Heart right ventricle (tissue), 16 donors: Measurements from ENCODE around the gene LRRC59. TPM values are rescaled to one million over a fixed set of nuclear protein-coding genes. Genes with fewer than 3 reads are reported as not detected.

ENCODE experiments used
- ATAC-seq, 8 donors: fragments of 200-7000 bp; cut with Tn5 transposase; one replicate each; pipeline ENCODE4 v1.9.1; 2020; ENCODE audit warnings: mild to moderate bottlenecking in 8 of 8, moderate library complexity in 8 of 8, moderate number of reproducible peaks in 1 of 8
- DNase-seq, 2 donors: peaks; one replicate each; pipeline ENCODE4 v3.0.0-alpha.2; 2020
- H3K27ac ChIP-seq, 10 donors: fragments of 200-600 bp; sonication (generic) in 2 of 10; one replicate each; pipeline versions ENCODE4 v1.5.0 to v1.8.0; 2020 to 2022; ENCODE audit warnings: mild to moderate bottlenecking in 3 of 10
- H3K27me3 ChIP-seq, 7 donors: fragments of 200-600 bp; one replicate each; pipeline ENCODE4 v1.8.0; 2021 to 2022; ENCODE audit warnings: mild to moderate bottlenecking in 2 of 7
- H3K36me3 ChIP-seq, 9 donors: fragments of 200-600 bp; sonication (generic) in 1 of 9; one replicate each; pipeline versions ENCODE4 v1.5.0 to v1.8.0; 2020 to 2022; ENCODE audit warnings: mild to moderate bottlenecking in 2 of 9
- H3K4me1 ChIP-seq, 9 donors: fragments of 200-600 bp; sonication (generic) in 1 of 9; one replicate each; pipeline versions ENCODE4 v1.5.0 to v1.8.0; 2020 to 2022; ENCODE audit warnings: mild to moderate bottlenecking in 4 of 9
- H3K4me3 ChIP-seq, 10 donors: fragments of 200-600 bp; sonication (generic) in 2 of 10; one replicate each; pipeline versions ENCODE4 v1.5.0 to v1.8.0; 2020 to 2022; ENCODE audit warnings: mild to moderate bottlenecking in 7 of 10, moderate library complexity in 2 of 10
- H3K9me3 ChIP-seq, 11 donors: fragments of 200-600 bp in 10 of 11; sonication (generic) in 2 of 11; one replicate each; pipeline versions ENCODE4 v1.5.0 to v1.8.0; 2013 to 2022; ENCODE audit warnings: mild to moderate bottlenecking in 2 of 11, control low read depth in 1 of 11, moderate library complexity in 1 of 11
- WGBS, 2 donors: extraction: QIAGEN DNeasy Blood & Tissue Kit; methylation state at CpG; one replicate each; pipeline ENCODE4 v1.1.7; 2013; ENCODE audit warnings: inconsistent platforms in 1 of 2; 5-methylcytosine and 5-hydroxymethylcytosine counted together
- intact Hi-C, 10 donors: fragments of 100-400 bp; cut with DNase I; formaldehyde crosslinking; loops; one replicate each; pipeline versions ENCODE4 v1.11.1 to v1.14.2; 2022
- polyA plus RNA-seq, 2 donors: library from polyadenylated mRNA; stranded (reverse); fragments of 200-250 nt; gene quantifications; one replicate each; pipeline ENCODE4 v1.2.3, GENCODE V29; 2013
- total RNA-seq, 10 donors: library from RNA; stranded (reverse); fragmentation: NEBNext Ultra II Directional in 3 of 10; extraction: Animal tissue kit (Norgen Biotek cat#: 25700) in 3 of 10; gene quantifications; one replicate each; pipeline versions ENCODE4 v1.2.1 to v1.2.4, GENCODE V29; 2021 to 2023
- TF ChIP-seq, protein P1 (sequence below), 9 donors: fragments of 200-600 bp; sonication (generic) in 2 of 9; IDR thresholded peaks; one replicate each; pipeline versions ENCODE4 v1.5.0 to v1.8.0; 2021 to 2022; ENCODE audit warnings: antibody characterized with exemption in 9 of 9, mild to moderate bottlenecking in 5 of 9, moderate library complexity in 1 of 9
- donor health status: Arrhythmogenic right ventricular cardiomyopathy.
- donor health status: ischemic (EF 13 %, LVEDD 7.1; RV severe dilation, severe dysfunction).
- donor health status: healthy with polysubstance abuse.
- donor health status: DM: no; HTN: yes; CAD: no.
- donor health status: DM: no; HTN: no; CAD: no.
- donor health status: ischemic (EF 25% LVEDD 6.9; RV normal size, moderate dysfunction).
- donor health status: ischemic (EF 25% LVEDD 5.7; RV mildly dilated, moderate dysfunction).
- donor health status: healthy.
- donor health status: DM: yes; HTN: yes; CAD: no.
- donor health status: Ischemic cardiomyopathy.
- donor health status: ischemic (EF 35%, LVEDD 5.7; RV mildly dilated, moderate dysfunction).
- donor health status: nonischemic (EF 11% LVEDD 7.7; RV severe dilation, severe dysfunction).
- donor health status: DM: yes; HTN: yes; CAD: no.
- donor health status: PGD.
- donor health status: ischemic (EF 29% LVEDD 5.4; RV normal size, mild dysfunction).
- donor health status: nonischemic (EF 23%, LVEDD 6.1; RV moderate dilation, normal function).

The LRRC59 gene
- total and polyA plus RNA-seq, 12 donors = 11.4 to 83.1 (median 24.7) TPM

DNA sequence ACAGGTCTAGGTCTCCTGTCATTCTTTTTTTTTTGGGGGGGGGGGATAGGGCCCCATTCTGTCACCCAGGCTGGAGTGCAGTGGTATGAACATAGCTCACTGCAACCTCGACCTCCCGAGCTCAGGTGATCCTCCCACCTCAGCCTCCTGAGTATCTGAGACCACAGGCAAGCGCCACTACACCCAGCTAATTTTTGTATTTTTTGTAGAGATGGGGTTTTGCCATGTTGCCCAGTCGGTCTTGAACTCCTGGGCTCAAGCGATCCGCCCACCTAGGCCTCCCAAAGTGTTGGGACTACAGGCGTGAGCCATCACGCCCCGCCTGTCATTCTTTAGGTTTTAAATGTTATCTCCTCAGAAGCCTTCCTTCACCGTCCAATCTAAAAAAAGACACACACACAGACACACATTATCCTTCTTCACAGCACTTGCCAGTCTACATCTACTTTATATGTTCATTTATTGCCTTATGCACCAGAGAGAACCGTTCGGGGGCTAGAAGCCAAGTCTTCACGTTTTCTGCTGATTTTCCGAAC lies 25.0 kb downstream of the LRRC59 start:
- H3K27ac ChIP-seq = peak overlapping the region; percentile 82 to 98 (median 96)
- H3K27me3 ChIP-seq = no peaks in the 10 kb centered on the region
- intact Hi-C loops = no loop called here
- 19 to 20% methylated on average over 14 of the region's 14 CpGs for WGBS, 2 donors
- no peak for DNase-seq
- peaks cover 0 to 39% (median 32%) of the 10 kb centered on the region in 9 donors for H3K36me3 ChIP-seq
- peaks cover 0 to 22% (median 19%) of the 10 kb centered on the region in 9 donors for H3K4me1 ChIP-seq
- no peaks in the 10 kb centered on the region for H3K9me3 ChIP-seq
- H3K4me3 ChIP-seq = peak overlapping the region; percentile 44 to 89 (median 76)
- TF ChIP-seq, protein P1, sequence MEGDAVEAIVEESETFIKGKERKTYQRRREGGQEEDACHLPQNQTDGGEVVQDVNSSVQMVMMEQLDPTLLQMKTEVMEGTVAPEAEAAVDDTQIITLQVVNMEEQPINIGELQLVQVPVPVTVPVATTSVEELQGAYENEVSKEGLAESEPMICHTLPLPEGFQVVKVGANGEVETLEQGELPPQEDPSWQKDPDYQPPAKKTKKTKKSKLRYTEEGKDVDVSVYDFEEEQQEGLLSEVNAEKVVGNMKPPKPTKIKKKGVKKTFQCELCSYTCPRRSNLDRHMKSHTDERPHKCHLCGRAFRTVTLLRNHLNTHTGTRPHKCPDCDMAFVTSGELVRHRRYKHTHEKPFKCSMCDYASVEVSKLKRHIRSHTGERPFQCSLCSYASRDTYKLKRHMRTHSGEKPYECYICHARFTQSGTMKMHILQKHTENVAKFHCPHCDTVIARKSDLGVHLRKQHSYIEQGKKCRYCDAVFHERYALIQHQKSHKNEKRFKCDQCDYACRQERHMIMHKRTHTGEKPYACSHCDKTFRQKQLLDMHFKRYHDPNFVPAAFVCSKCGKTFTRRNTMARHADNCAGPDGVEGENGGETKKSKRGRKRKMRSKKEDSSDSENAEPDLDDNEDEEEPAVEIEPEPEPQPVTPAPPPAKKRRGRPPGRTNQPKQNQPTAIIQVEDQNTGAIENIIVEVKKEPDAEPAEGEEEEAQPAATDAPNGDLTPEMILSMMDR (IDR thresholded peaks at IDR 0.05) = no peak
- ATAC-seq = peak in 2 of 8 donors; percentile 6 to 8

DNA sequence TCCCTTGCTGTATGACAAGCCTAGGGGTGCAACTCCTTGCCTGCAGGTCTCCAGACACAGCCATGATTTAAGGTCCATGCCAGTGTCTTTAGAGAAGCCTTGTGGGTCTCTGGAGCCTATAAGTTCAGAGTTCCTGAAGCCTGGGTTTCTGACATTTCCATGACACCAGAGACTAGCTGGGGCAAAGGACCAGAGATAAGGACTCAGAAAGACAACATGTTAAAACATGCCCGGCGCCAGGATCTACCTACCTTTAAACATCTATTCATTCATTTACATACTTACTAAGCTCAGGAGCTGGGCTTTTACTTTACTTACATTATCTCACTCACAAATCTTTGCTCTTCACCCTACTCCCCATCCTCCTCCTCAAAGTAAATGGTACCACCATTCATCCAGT lies 25.8 kb downstream of the LRRC59 start:
- Histone ChIP-seq H3K4me1 (peaks cover 0 to 22% (median 19%) of the 10 kb centered on the region in 9 donors), H3K27me3 (no peaks in the 10 kb centered on the region), H3K9me3 (no peaks in the 10 kb centered on the region), H3K27ac (no peak overlapping the region), H3K36me3 (peaks cover 0 to 47% (median 40%) of the 10 kb centered on the region in 9 donors), H3K4me3 (peak overlapping the region in 4 of 10 donors; percentile 58 to 89 (median 76))
- DNase-seq = no peak
- TF ChIP-seq, protein P1 (IDR thresholded peaks at IDR 0.05) = no peak
- intact Hi-C loops = no loop called here
- 93 to 94% methylated on average over 2 of the region's 2 CpGs for WGBS, 2 donors
- ATAC-seq = no peak

DNA sequence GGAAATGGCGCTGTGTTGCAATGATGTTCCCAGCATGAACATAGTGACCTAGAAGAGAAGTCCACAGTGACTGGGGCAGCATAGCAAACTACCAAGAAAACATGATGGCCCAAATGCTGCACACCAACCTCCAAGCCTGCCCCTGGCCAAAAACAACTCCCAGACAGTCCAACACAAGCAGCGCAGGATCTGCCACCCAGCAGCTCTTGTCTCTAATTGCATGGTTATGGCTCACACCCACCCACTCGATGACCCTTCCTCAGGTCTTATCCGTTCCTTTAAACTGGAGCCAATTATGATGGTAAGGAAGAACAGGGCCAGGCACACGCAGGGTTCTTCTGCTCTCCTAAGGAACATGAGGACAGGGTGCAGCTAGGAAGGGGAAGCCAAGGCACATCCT lies 27.3 kb downstream of the LRRC59 start:
- H3K9me3 ChIP-seq = no peaks in the 10 kb centered on the region
- peaks cover 0 to 61% (median 44%) of the 10 kb centered on the region in 9 donors for H3K36me3 ChIP-seq
- no peak overlapping the region for H3K4me3 ChIP-seq
- H3K27ac ChIP-seq = no peak overlapping the region
- 92 to 95% methylated on average over 5 of the region's 5 CpGs for WGBS, 2 donors
- H3K4me1 ChIP-seq = peaks cover 0 to 27% (median 19%) of the 10 kb centered on the region in 9 donors
- no peak for ATAC-seq
- TF ChIP-seq, protein P1 (IDR thresholded peaks at IDR 0.05) = no peak
- no peak for DNase-seq
- intact Hi-C loops = no loop called here
- no peaks in the 10 kb centered on the region for H3K27me3 ChIP-seq

DNA sequence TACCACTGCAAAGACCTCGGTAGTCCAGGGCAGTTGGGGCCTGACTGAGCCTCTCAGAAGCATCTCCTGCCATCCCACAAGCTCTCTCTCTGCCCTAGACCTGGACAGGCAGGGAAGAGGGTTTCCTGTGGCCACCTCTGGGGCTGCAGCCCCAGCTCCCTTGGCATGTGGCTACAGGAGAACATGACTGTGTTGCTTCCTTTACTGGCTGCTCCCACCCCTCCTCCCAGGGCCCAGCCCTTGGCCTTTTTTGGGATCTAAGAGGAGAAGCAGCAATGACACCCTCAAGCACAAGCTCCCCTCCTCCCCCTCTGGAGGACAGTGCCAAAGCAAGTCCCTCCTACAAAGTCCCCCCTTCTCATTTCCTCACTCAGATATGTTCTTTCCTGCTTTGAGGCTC lies 29.9 kb downstream of the LRRC59 start:
- no peak for ATAC-seq
- Histone ChIP-seq H3K36me3 (peaks cover 0 to 63% (median 44%) of the 10 kb centered on the region in 9 donors), H3K27me3 (no peaks in the 10 kb centered on the region), H3K9me3 (no peaks in the 10 kb centered on the region), H3K27ac (no peak overlapping the region), H3K4me1 (peaks cover 0 to 43% (median 16%) of the 10 kb centered on the region in 9 donors), H3K4me3 (no peak overlapping the region)
- intact Hi-C loops = loop anchor here in 2 of 10 donors (10.0 kb wide), 2 partner anchors 97 to 107 kb away; partner anchors contain the start of genes CHAD (in 1 of the 2) and RSAD1 (in 1 of the 2)
- TF ChIP-seq, protein P1 (IDR thresholded peaks at IDR 0.05) = no peak
- DNase-seq = no peak
- WGBS, 2 donors = 94 to 100% methylated on average over 1 of the region's 1 CpG
